OCI-LY3 (cell line): ENCODE results near the gene ELK3.

ENCODE experiments used
- H2AFZ ChIP-seq: fragments of 200-600, 300-600 bp; shearing (Covaris generic); 2 replicates; pipeline ENCODE4 v1.6.0; 2014; ENCODE audit warnings: antibody characterized with exemption, low read depth, low read length
- H3K27ac ChIP-seq: fragments of 200-600, 300-600 bp; sonication (generic); 2 replicates; pipeline ENCODE4 v1.5.1; 2014; ENCODE audit warnings: mild to moderate bottlenecking, low read length, moderate library complexity, mixed read lengths
- H3K27me3 ChIP-seq: fragments of 200-600, 300-600 bp; sonication (generic); 2 replicates; pipeline ENCODE4 v1.6.1; 2014; ENCODE audit warnings: low read depth, low read length, mixed read lengths
- H3K36me3 ChIP-seq: fragments of 200-600, 300-600 bp; sonication (generic); replicated peaks from 2 replicates; pipeline ENCODE3; 2014; ENCODE audit warnings: low read depth, low read length, mixed read lengths
- H3K4me1 ChIP-seq: fragments of 300-600, 200-600 bp; sonication (generic); 2 replicates; pipeline ENCODE4 v1.6.1; 2014; ENCODE audit warnings: low read length, mixed read lengths
- H3K4me2 ChIP-seq: fragments of 200-600, 300-600 bp; sonication (generic); 2 replicates; pipeline ENCODE4 v1.6.1; 2014; ENCODE audit warnings: low read length, mixed read lengths
- H3K4me3 ChIP-seq: fragments of 300-600, 200-600 bp; sonication (generic); 2 replicates; pipeline ENCODE4 v1.5.1; 2014; ENCODE audit warnings: antibody characterized with exemption, mild to moderate bottlenecking, low read length, moderate library complexity
- H3K79me2 ChIP-seq: fragments of 300-600, 200-600 bp; shearing (Covaris generic); 2 replicates; pipeline ENCODE4 v1.6.1; 2014; ENCODE audit warnings: mild to moderate bottlenecking, low read length, mixed read lengths
- H3K9ac ChIP-seq: fragments of 300-600, 200-600 bp; shearing (Covaris generic); 2 replicates; pipeline ENCODE4 v1.6.0; 2014; ENCODE audit warnings: mild to moderate bottlenecking, low read length, moderate library complexity
- H3K9me3 ChIP-seq: fragments of 200-600, 300-600 bp; shearing (Covaris generic); 2 replicates; pipeline ENCODE4 v1.6.1; 2014; ENCODE audit warnings: low read length, mixed read lengths; ENCODE audit not compliant: insufficient read depth
- H4K20me1 ChIP-seq: fragments of 200-600, 300-600 bp; sonication (generic); 2 replicates; pipeline ENCODE4 v1.6.1; 2016; ENCODE audit warnings: low read length, mixed read lengths; ENCODE audit not compliant: insufficient read depth
- EZH2phosphoT487 ChIP-seq: fragments of 200-600 bp; shearing (Covaris generic); IDR thresholded peaks from 2 replicates; pipeline ENCODE4 v1.6.1; 2018; ENCODE audit warnings: antibody characterized with exemption, mixed run types, low read depth
- TF ChIP-seq, protein P1 (sequence below): fragments of 200-600, 300-600 bp; sonication (generic); IDR thresholded peaks from 2 replicates; pipeline ENCODE4 v1.5.1; 2014; ENCODE audit warnings: antibody characterized with exemption, low read length, low read depth

The ELK3 gene

DNA sequence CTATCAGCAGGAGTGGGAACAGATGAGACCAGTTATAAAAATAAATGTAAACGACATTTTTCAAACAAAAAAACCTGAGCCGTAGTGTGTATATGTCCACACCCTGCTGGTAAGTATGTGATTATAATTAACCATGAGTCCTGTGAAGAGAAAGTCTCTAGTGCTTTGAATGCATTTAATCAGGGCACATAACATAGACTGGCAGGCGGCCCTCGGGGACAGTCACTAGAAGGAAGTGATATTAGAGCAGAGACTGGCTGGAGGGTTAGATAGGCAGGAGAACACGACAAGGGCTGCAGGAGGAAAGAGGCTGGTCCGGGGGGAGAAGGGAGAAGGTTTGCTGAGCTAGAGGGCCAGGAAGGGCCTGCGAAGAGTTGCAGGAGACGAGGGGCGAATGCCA lies 23.8 kb upstream of the ELK3 start:
- Histone ChIP-seq H3K27ac (no peak overlapping the region), H3K27me3 (peaks cover 16% of the 10 kb centered on the region; the same call in 1 of the 2 replicates), H2AFZ (peak overlapping the region; percentile 22; the same call in 1 of the 2 replicates), H3K36me3 (no peaks in the 10 kb centered on the region), H3K79me2 (no peaks in the 10 kb centered on the region), H3K9me3 (no peaks in the 10 kb centered on the region), H3K4me3 (0 out of 2 replicates have a peak overlapping the region, but pooled peaks have one; percentile 6), H3K4me1 (peaks cover 14% of the 10 kb centered on the region), H4K20me1 (no peaks in the 10 kb centered on the region), H3K9ac (no peak overlapping the region), H3K4me2 (peak overlapping the region; percentile 35)
- TF ChIP-seq, protein P1, sequence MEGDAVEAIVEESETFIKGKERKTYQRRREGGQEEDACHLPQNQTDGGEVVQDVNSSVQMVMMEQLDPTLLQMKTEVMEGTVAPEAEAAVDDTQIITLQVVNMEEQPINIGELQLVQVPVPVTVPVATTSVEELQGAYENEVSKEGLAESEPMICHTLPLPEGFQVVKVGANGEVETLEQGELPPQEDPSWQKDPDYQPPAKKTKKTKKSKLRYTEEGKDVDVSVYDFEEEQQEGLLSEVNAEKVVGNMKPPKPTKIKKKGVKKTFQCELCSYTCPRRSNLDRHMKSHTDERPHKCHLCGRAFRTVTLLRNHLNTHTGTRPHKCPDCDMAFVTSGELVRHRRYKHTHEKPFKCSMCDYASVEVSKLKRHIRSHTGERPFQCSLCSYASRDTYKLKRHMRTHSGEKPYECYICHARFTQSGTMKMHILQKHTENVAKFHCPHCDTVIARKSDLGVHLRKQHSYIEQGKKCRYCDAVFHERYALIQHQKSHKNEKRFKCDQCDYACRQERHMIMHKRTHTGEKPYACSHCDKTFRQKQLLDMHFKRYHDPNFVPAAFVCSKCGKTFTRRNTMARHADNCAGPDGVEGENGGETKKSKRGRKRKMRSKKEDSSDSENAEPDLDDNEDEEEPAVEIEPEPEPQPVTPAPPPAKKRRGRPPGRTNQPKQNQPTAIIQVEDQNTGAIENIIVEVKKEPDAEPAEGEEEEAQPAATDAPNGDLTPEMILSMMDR, result no peak
- TF ChIP-seq EZH2phosphoT487, result no peak

DNA sequence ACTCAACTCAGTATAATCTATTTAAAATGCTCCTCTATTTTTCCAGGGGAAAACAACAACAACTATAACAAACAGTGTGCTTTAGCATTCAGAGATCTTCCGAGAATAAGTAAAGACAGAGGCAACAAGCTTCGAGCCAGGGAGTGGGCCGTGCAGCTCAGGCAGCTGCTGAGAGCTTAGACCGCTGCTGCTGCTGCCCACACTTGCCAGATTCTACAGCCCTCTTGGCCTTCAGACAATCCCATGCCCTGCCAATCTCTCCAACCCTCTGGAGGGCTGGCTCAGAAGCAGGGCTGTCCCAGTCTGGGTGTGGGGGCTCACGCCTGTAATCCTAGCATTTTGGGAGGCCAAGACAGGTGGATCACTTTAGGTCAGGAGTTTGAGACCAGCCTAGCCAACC lies 23.4 kb upstream of the ELK3 start:
- TF ChIP-seq EZH2phosphoT487, result no peak
- TF ChIP-seq, protein P1, result no peak
- Histone ChIP-seq H3K4me3 (0 out of 2 replicates have a peak overlapping the region, but pooled peaks have one; percentile 6), H3K27ac (no peak overlapping the region), H4K20me1 (no peaks in the 10 kb centered on the region), H2AFZ (peak overlapping the region; percentile 22; the same call in 1 of the 2 replicates), H3K79me2 (no peaks in the 10 kb centered on the region), H3K9me3 (no peaks in the 10 kb centered on the region), H3K9ac (no peak overlapping the region), H3K27me3 (peaks cover 16% of the 10 kb centered on the region; the same call in 1 of the 2 replicates), H3K4me1 (peaks cover 14% of the 10 kb centered on the region), H3K4me2 (peak overlapping the region; percentile 35), H3K36me3 (no peaks in the 10 kb centered on the region)

DNA sequence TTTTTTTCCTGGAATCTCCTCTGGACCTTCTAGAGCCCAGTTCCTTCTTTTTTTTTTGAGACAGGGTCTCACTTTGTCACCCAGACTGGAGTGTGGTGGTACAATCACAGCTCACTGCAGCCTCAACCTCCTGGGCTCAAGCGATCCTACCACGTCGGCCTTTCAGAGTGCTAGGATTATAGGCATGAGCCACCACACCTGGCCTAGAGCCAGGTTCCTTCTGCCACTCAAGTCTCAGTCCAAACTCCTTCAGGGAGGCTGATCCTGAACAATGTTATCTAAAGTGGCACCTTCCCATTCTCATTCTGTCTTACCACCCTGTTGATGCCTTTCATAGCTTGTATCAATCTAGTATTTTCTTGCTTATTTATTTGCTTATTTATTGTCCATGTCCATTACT lies 22.3 kb upstream of the ELK3 start:
- Histone ChIP-seq H3K27me3 (peaks cover 16% of the 10 kb centered on the region; the same call in 1 of the 2 replicates), H3K4me1 (peaks cover 15% of the 10 kb centered on the region), H3K9ac (no peak overlapping the region), H3K9me3 (peaks cover 9% of the 10 kb centered on the region), H3K4me3 (no peak overlapping the region), H3K27ac (no peak overlapping the region), H4K20me1 (no peaks in the 10 kb centered on the region), H3K36me3 (peaks cover 8% of the 10 kb centered on the region), H3K4me2 (no peak overlapping the region), H3K79me2 (no peaks in the 10 kb centered on the region), H2AFZ (no peak overlapping the region)
- TF ChIP-seq, protein P1, result no peak
- TF ChIP-seq EZH2phosphoT487, result no peak

DNA sequence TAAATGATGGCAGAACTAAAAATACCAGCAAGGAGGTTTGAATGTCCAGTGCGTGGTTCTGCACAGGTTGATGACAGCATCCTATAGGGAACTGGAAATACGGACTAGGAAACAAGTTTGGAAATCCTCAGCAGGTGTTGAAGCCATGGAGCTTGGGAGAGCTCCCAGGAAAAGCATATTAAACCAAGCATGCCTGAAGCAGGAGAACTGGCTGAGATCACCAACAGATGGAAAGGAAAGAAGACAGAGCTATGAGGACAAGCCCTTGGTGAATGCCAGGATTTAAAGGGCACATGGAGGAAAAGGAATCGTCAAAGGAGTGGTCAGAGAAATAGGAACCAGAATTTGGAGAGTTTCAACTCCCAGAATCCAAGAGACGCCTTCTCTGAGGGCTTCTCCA lies 21.2 kb upstream of the ELK3 start:
- Histone ChIP-seq H3K9me3 (peaks cover 11% of the 10 kb centered on the region), H2AFZ (no peak overlapping the region), H3K4me2 (no peak overlapping the region), H4K20me1 (no peaks in the 10 kb centered on the region), H3K9ac (no peak overlapping the region), H3K27me3 (peaks cover 16% of the 10 kb centered on the region; the same call in 1 of the 2 replicates), H3K79me2 (no peaks in the 10 kb centered on the region), H3K36me3 (peaks cover 11% of the 10 kb centered on the region), H3K27ac (no peak overlapping the region), H3K4me1 (peaks cover 16% of the 10 kb centered on the region), H3K4me3 (no peak overlapping the region)
- no peak for TF ChIP-seq EZH2phosphoT487
- TF ChIP-seq, protein P1, result no peak
